A673 (cell line): ENCODE measurements around the gene C1orf141. TPM values are rescaled to one million over a fixed set of nuclear protein-coding genes. Genes with fewer than 3 reads are reported as not detected.

Experiments used
- BruUV-seq: library from RNA; stranded (reverse); fragments of 400-500 nt; replicated peaks from 2 replicates; lab custom pipeline; 2021; lab: Mats Ljungman, UMichigan
- CTCF ChIA-PET: fragments of 300-600 bp; sonication (Branson Sonifier 250); formaldehyde crosslinking; loops from one replicate; lab custom pipeline; 2022; ENCODE audit warnings: antibody characterized with exemption; lab: Charles Lee
- POLR2A ChIA-PET: fragments of 300-600 bp; sonication (Branson Sonifier 250); formaldehyde crosslinking; loops from one replicate; lab custom pipeline; 2022; ENCODE audit warnings: antibody characterized with exemption; ENCODE audit not compliant: low non-redundant PET; lab: Charles Lee
- DNase-seq: peaks from one replicate; pipeline ENCODE4 v3.0.0-alpha.2; 2015; ENCODE audit warnings: low spot score
- H3K27ac ChIP-seq: fragments of 200-600 bp; sonication (generic); 2 replicates; pipeline ENCODE4 v1.5.1; 2016; ENCODE audit warnings: mixed run types, low read depth, mild to moderate bottlenecking, mixed read lengths, antibody characterized with exemption, low read length; ENCODE audit not compliant: poor library complexity, severe bottlenecking
- H3K27me3 ChIP-seq: fragments of 200-600 bp; sonication (generic); replicated peaks from 2 replicates; pipeline ENCODE4 v1.6.1; 2017; ENCODE audit warnings: mixed run types, low read depth, mild to moderate bottlenecking, mixed read lengths, antibody characterized with exemption, low read length; ENCODE audit not compliant: insufficient read depth, poor library complexity
- H3K36me3 ChIP-seq: fragments of 200-600 bp; sonication (generic); 2 replicates; pipeline ENCODE4 v1.6.1; 2016; ENCODE audit warnings: mixed run types, mild to moderate bottlenecking, mixed read lengths, antibody characterized with exemption, low read length; ENCODE audit not compliant: insufficient read depth, poor library complexity, severe bottlenecking
- H3K4me1 ChIP-seq: fragments of 200-600 bp; sonication (generic); 2 replicates; pipeline ENCODE4 v1.6.1; 2017; ENCODE audit warnings: mixed run types, mild to moderate bottlenecking, mixed read lengths, antibody characterized with exemption, low read length; ENCODE audit not compliant: insufficient read depth, poor library complexity, severe bottlenecking
- H3K4me3 ChIP-seq: fragments of 200-600 bp; sonication (generic); 2 replicates; pipeline ENCODE4 v1.5.1; 2016; ENCODE audit warnings: low read depth, mixed run types, mild to moderate bottlenecking, mixed read lengths, low read length; ENCODE audit not compliant: poor library complexity, severe bottlenecking
- H3K9me3 ChIP-seq: fragments of 200-600 bp; sonication (generic); 2 replicates; pipeline ENCODE4 v1.6.1; 2016; ENCODE audit warnings: mixed run types, low read depth, mild to moderate bottlenecking, mixed read lengths, antibody characterized with exemption, low read length; ENCODE audit not compliant: poor library complexity, severe bottlenecking
- EZH2 ChIP-seq: fragments of 200-600 bp; sonication (generic); IDR thresholded peaks from 2 replicates; pipeline ENCODE4 v1.6.1; 2017; ENCODE audit warnings: borderline replicate concordance, low read depth, mild to moderate bottlenecking, mixed read lengths, antibody characterized with exemption, low read length; ENCODE audit not compliant: poor library complexity, severe bottlenecking
- intact Hi-C: fragments of 100-400 bp; cut with micrococcal nuclease; formaldehyde crosslinking; loops from one replicate; pipeline ENCODE4 v1.10.0; 2022; ENCODE audit not compliant: unreplicated experiment
- total RNA-seq: library from RNA; stranded (reverse); gene quantifications from 2 replicates; pipeline ENCODE4 v1.2.3, GENCODE V29; 2021
- TF ChIP-seq, protein P1 (sequence below): fragments of 300-800, 200-600 bp; sonication (generic); conservative IDR thresholded peaks from 2 replicates; pipeline ENCODE4 v1.5.1; 2017; ENCODE audit warnings: low read depth, mild to moderate bottlenecking, antibody characterized with exemption, low read length, moderate library complexity, mixed read lengths

C1orf141 gene
- total RNA-seq, 1 experiment from 2014 or later = not detected

DNA sequence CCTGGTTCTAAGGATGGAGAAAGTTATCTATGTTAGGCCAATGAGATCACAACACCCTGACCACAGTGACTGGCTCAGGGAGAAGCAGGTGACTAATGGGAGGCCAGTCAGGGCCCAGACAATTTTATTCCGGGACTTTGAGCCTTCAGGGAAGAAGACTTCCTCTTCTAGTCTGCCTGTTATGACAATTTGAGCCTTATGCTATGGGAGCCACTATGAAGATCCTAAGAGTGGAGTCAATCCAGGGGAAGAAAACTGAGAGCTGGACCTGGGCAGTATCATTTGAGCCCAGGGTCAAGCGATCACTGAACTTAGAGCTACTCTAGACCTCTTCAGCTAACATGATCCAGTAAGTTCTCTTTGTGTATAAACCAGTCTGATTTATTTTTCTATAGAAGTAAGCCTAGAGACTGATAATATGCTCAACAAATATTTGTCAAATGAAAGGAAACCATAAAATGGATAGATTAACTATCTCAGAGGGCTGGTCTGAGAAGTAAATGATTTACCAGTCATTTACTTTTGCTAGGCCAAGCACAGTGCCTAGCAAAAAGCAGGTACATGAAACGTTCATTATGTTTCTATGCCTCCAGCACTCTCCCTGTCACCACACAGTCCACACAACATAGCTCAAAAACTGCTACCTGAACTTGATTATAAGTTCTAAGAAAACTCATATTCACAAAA lies 4.2 kb upstream of the C1orf141 start:
- no peaks in the 10 kb centered on the region for H3K4me1 ChIP-seq
- peaks cover 6% of the 10 kb centered on the region for H3K27me3 ChIP-seq
- H3K9me3 ChIP-seq = no peaks in the 10 kb centered on the region
- no peak for DNase-seq
- POLR2A ChIA-PET = interaction anchor here (0.5 kb wide), 1 partner anchor 339 kb away, joined by 3 read pairs; no protein-coding TSS in a partner anchor
- no peak for TF ChIP-seq EZH2
- TF ChIP-seq, protein P1, sequence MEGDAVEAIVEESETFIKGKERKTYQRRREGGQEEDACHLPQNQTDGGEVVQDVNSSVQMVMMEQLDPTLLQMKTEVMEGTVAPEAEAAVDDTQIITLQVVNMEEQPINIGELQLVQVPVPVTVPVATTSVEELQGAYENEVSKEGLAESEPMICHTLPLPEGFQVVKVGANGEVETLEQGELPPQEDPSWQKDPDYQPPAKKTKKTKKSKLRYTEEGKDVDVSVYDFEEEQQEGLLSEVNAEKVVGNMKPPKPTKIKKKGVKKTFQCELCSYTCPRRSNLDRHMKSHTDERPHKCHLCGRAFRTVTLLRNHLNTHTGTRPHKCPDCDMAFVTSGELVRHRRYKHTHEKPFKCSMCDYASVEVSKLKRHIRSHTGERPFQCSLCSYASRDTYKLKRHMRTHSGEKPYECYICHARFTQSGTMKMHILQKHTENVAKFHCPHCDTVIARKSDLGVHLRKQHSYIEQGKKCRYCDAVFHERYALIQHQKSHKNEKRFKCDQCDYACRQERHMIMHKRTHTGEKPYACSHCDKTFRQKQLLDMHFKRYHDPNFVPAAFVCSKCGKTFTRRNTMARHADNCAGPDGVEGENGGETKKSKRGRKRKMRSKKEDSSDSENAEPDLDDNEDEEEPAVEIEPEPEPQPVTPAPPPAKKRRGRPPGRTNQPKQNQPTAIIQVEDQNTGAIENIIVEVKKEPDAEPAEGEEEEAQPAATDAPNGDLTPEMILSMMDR = no peak
- no peak overlapping the region for H3K4me3 ChIP-seq
- no peak overlapping the region for H3K27ac ChIP-seq
- no peaks in the 10 kb centered on the region for H3K36me3 ChIP-seq
- intact Hi-C loops = no loop called here
- no TSS peak for BruUV-seq
- CTCF ChIA-PET = no interaction called here

- CTCF ChIA-PET = no interaction called here
- H3K27ac ChIP-seq = no peak overlapping the region
These were observed 2.6 kb upstream of the C1orf141 start for GRCh38 chr1:67137307-67137753.

DNA sequence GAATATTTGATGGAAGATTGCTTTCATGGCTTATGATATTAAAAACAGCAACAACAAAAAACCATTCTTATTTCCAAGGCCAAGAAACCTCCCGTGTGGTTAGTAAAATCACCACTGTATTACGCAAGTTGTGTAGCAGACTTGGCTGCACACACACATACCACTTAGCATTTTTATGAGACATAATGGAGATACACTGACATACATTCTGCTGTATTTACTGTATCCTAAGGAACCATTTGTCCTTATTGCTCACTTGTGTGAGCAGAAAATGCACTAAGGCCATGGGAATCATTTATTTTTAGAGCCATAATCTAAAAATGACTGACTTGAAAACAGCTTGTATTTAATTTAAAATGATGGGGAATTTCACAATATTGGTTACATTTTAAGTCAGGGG lies 584 bp upstream of the C1orf141 start:
- Histone ChIP-seq H3K36me3 (no peaks in the 10 kb centered on the region), H3K4me3 (no peak overlapping the region), H3K27me3 (no peaks in the 10 kb centered on the region), H3K4me1 (no peaks in the 10 kb centered on the region), H3K9me3 (no peaks in the 10 kb centered on the region), H3K27ac (no peak overlapping the region)
- POLR2A ChIA-PET = no interaction called here
- intact Hi-C loops = no loop called here
- CTCF ChIA-PET = no interaction called here
- no TSS peak for BruUV-seq
- no peak for TF ChIP-seq EZH2
- TF ChIP-seq, protein P1 = no peak
- DNase-seq = peak; percentile 5

More at GRCh38 chr1:67137307-67137753, 2.6 kb upstream of the C1orf141 start:
- POLR2A ChIA-PET = no interaction called here
- H3K4me3 ChIP-seq = no peak overlapping the region
- TF ChIP-seq EZH2 = no peak
- TF ChIP-seq, protein P1 = no peak
- H3K36me3 ChIP-seq = no peaks in the 10 kb centered on the region
- H3K4me1 ChIP-seq = no peaks in the 10 kb centered on the region
- intact Hi-C loops = no loop called here
- BruUV-seq = no TSS peak
- H3K27me3 ChIP-seq = peaks cover 6% of the 10 kb centered on the region
- no peak for DNase-seq
- H3K9me3 ChIP-seq = no peaks in the 10 kb centered on the region
